Measurements from ENCODE around the gene GRM7.

The GRM7 gene

GRCh38 chr3:7385635-7386034 lies 524.7 kb downstream of the GRM7 start:
- in situ Hi-C loops (cut with MboI; ENCODE audit: low sequenced_read_pairs), result no loop called here

DNA sequence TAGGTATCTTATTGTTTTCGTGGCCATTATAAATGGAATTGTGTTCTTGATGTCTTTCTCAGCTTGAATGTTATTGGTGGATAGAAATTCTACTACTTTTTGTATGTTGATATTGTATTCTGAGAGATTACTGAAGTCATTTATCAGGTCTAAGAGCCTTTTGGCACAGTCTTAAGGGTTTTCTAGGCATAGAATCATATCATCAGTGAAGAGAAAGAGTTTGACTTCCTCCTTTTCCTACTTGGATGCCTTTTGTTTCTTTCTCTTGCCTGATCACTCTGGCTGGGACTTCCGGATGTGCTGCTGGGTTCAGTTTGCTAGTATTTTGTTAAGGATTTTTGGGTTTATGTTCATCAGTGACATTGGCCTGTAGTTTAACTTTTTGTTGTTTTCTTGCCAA lies 527.1 kb downstream of the GRM7 start:
- in situ Hi-C loops (cut with MboI; ENCODE audit: low sequenced_read_pairs), result no loop called here

- in situ Hi-C loops (cut with MboI; ENCODE audit: low sequenced_read_pairs), result no loop called here
Measured at GRCh38 chr3:7392206-7392605, 531.3 kb downstream of the GRM7 start.

DNA sequence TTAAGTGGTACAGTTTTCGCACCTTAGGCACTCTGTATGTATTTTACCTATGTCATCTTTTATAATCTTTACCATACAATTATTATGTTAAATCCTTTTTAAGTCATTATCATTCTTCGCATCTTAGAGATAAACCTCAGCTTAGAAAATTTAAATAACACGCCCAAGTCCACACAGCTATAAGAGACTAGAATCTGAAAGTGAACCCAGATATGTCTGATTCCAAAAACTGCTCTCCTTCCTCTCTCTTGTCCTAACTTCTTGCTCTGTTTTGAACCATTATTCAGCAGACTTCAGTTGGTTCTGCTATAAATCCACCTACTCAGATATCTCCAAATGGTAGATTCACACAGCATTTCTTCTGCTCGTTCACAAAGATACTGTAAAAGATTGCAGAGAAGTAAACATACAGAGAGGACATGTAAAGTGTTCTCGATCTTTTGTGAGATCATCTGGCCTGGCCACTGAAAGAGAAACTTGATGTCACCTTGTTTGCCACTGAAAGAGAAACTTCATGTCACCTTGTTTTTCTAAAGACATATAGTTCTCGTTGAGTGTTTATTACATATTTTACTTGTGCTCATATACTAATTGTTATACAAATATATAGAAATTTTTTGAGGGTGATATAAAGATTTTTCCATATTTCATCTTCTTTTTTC lies 533.2 kb downstream of the GRM7 start:
- in situ Hi-C loops (cut with MboI; ENCODE audit: low sequenced_read_pairs), result no loop called here

DNA sequence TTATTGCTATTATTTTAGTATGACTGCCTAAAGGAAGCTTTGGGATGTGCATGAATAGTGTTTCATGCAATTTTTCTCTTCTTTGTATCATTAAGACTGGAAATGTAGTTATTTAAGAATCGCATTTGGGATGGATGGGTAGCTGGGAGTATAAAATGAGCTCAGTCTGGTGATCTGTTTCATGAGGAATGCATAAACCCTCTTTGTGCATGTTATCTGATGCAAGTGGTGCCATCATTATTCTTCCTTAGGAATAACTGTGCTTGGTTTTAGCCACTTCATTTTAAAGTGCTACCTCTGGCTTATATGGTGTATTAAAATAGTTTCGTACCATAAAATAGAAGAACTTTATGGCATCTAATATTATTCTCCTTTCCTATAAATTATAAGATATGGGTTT lies 535.6 kb downstream of the GRM7 start:
- in situ Hi-C loops (cut with MboI; ENCODE audit: low sequenced_read_pairs), result no loop called here

GRCh38 chr3:7397097-7397496 lies 536.2 kb downstream of the GRM7 start:
- in situ Hi-C loops (cut with MboI; ENCODE audit: low sequenced_read_pairs), result no loop called here

DNA sequence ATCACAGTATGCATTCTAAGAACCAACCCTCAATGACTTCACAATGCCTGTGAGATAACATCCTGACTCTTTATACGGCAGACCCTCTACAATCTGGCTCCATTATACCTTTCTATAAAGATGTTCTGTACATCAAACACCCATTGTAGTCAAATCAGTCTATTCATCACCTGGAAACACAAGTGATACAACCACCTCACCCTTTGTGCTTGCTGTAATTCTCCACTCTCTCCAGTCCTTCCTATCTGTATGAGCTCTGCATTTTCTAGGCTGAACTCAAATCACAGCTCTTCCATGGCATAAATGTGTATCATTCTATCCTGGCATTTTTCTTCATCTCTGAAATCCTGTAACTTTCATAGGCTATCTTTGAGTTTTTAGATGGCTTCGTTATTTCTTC lies 539.4 kb downstream of the GRM7 start:
- in situ Hi-C loops (cut with MboI; ENCODE audit: low sequenced_read_pairs), result no loop called here

DNA sequence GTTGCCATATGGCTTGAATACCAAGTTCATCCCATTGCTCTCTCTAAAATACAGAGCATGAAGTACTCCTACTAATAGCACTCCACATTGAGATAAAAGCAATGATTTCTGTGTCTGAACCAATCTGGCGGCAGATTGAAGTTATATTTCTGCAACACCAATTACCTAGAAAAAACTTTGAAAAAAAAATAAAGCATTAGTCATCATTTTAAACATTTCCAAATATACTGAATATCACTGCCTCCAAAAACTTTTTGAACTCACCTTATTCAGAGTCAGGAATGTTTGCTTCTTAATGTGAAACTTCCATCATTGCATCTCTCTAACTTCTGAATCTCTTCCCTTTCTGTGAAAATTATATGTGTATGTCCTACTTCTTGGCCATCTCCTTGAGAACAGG lies 540.5 kb downstream of the GRM7 start:
- in situ Hi-C loops (cut with MboI; ENCODE audit: low sequenced_read_pairs), result no loop called here

- in situ Hi-C loops (cut with MboI; ENCODE audit: low sequenced_read_pairs), result no loop called here
Measured at GRCh38 chr3:7407107-7407506, 546.2 kb downstream of the GRM7 start.

DNA sequence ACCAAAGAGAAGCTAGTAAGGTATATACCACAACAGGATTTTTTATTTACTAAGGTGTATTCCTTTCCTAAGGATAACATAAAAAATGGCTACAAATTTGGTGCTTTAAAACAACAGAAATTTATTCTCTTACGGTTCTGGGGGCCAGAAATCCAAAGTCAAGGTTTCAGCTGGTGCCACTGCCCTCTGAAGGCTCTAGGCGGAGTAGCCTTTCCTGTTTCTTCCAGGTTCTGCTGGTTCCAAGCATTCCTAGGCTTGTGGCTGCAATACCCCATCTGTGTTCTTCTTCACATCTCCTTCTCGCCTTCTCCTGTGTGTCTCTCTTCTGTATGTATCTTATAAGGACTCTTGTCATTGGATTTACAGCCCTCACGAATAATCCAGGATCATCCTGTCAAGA lies 549.9 kb downstream of the GRM7 start:
- in situ Hi-C loops (cut with MboI; ENCODE audit: low sequenced_read_pairs), result no loop called here

DNA sequence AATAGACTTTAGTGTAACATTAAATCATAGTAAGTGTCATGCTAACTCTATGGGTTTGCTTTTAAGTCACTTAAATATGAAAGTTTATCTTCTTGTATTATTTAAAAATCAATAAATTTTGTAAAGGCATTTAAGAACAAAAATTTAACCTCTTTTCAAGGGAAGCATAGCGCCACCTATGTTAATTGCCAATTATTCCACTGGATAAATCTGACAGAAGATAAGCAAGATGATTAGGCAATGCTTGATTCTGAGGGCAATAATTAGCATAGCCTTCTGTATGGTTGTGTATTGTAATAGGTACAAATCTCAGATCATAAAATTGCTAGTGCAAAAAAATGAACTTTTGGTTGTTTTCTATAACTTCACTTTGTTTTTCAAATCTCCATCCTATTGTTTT lies 560.1 kb downstream of the GRM7 start:
- in situ Hi-C loops (cut with MboI; ENCODE audit: low sequenced_read_pairs), result no loop called here

- in situ Hi-C loops (cut with MboI; ENCODE audit: low sequenced_read_pairs), result no loop called here
Measured at GRCh38 chr3:7423036-7423435, 562.1 kb downstream of the GRM7 start.

DNA sequence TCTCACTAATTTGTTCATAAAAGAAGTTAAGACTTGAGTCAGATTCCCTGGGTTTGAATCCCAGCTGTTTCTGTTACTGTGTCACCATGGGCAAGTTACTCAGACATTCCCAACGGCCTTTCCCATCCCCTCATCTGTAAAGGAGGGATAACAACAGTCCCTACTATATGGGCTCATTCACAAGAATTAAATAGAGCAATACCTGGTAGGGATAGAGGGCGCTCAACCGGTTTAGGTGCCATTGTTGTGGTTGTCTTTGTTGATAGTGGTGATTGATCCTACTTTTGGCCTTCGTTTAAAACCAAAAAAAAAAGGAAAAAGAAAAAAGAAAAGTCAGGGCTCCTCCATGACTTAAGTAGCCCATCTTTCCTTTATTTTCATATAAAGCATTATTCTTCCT lies 563.1 kb downstream of the GRM7 start:
- in situ Hi-C loops (cut with MboI; ENCODE audit: low sequenced_read_pairs), result no loop called here

DNA sequence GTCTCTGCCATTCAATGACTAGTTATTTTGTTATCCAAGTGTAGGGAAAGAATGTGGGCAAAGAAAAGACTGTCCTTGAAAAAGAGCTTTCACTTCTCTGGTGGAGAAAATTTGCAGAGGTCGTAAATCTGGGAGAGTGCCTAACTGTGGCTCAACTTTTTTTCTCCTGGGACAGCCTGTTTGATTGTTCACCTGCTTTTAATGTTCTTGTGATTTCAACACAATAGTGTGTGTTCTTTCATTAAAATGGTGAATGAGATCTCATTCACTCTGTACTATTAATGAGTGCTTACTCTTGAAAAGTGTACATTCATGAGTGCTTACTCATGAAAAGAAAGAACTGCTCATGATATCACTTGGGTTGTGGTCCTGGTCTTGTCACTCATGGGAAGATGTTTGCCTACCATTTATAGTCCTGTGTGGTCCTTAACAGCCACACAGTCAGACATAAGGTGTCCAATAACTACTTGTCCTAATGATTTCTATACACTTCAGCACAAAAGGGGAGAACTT lies 567.3 kb downstream of the GRM7 start:
- in situ Hi-C loops (cut with MboI; ENCODE audit: low sequenced_read_pairs), result no loop called here

GRCh38 chr3:7432610-7433009 lies 571.7 kb downstream of the GRM7 start:
- in situ Hi-C loops (cut with MboI; ENCODE audit: low sequenced_read_pairs), result no loop called here

- in situ Hi-C loops (cut with MboI; ENCODE audit: low sequenced_read_pairs), result no loop called here
Measured at GRCh38 chr3:7433073-7433472, 572.2 kb downstream of the GRM7 start.

DNA sequence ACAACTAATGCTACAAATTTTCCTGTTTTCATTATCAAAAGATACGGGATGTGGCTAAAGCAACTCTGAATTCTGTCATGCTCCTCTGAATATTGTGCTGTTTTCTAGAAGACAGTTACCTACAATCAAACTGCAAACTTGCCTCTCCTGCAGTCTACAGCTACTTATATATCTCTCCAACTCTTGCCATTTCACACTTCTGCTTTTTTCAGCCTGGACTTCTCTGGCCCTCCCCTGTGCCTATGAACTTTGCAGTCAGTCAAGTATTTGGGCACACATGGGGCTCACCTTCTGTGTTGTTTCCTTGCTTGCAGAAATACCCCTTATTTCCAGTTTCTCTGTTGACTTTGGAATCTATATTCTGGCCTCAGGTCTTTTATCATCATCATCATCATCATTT lies 575.6 kb downstream of the GRM7 start:
- in situ Hi-C loops (cut with MboI; ENCODE audit: low sequenced_read_pairs), result no loop called here

DNA sequence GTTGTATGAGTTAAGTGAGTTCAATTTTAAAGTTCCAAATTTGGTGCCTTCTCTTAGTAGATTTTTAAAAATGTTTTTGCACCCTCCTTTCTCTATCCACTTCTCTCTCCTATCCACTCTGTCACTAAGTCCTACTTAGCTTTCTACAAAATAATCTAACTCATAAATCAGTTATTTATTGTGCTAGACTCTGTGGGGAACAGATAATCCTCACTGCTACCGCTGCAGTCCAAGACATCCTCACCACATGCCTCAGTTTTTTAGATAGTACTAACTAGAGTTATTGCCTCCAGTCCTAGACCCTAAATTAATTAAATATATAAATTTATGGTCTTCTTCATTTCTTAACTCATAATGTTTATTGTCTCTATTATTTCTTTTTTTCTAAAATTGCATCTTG lies 576.3 kb downstream of the GRM7 start:
- in situ Hi-C loops (cut with MboI; ENCODE audit: low sequenced_read_pairs), result no loop called here

GRCh38 chr3:7439101-7439680 lies 578.3 kb downstream of the GRM7 start:
- in situ Hi-C loops (cut with MboI; ENCODE audit: low sequenced_read_pairs), result no loop called here

- in situ Hi-C loops (cut with MboI; ENCODE audit: low sequenced_read_pairs), result no loop called here
Measured at GRCh38 chr3:7444886-7445285, 584.0 kb downstream of the GRM7 start.

DNA sequence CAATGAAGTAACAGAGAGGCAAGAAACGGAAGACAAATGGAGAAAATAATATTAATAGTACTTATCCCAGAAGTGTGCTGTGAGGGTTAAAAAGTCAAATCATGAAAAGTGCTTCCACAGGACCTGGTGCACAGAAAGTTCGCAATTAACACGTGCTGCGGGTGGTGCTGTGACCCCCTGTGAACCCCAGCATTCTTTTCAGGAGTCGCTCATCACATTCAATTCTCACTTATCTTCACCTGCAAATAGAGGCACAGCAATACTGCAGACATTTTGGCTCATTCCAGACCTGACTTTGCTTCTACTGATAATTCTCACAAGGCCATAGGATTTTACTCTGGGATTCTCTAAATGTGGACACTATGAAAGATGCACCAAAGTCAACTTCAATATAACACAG lies 584.4 kb downstream of the GRM7 start:
- in situ Hi-C loops (cut with MboI; ENCODE audit: low sequenced_read_pairs), result no loop called here

- in situ Hi-C loops (cut with MboI; ENCODE audit: low sequenced_read_pairs), result no loop called here
Measured at GRCh38 chr3:7447197-7447769, 586.4 kb downstream of the GRM7 start.

DNA sequence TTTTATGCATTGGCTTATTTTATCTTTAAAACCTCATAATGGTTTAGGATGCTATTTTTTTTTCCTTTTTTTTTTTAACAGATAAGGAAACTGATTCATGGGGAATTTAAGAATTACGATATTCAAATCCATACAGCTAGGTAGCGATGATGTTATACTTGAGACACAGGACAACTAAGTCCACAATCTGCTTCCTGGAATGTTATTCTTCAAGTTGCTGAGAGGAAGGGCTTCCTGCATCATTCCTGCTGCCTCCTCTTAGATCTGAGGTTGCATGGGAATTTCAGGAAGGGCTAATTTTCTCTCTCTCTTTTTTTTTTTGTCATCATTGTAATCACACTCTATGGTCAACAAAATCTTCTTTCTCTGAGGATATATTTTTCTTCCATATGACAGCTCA lies 595.5 kb downstream of the GRM7 start:
- in situ Hi-C loops (cut with MboI; ENCODE audit: low sequenced_read_pairs), result no loop called here
